Measurements from ENCODE around the gene BLTP2. TPM values are rescaled to one million over a fixed set of nuclear protein-coding genes. Genes with fewer than 3 reads are reported as not detected.
"Not testable (repeated sequence)": the region's sequence is repeated elsewhere in the genome, so short reads cannot be mapped to it uniquely, and the experiment has no call there.

BLTP2 gene
- polyA plus RNA-seq, 2 donors, result 19.2 to 23.5 TPM

GRCh38 chr17:28612936-28613872 lies 31.8 kb downstream of the BLTP2 start:
- no peaks in the 10 kb centered on the region for H3K27me3 ChIP-seq (ENCODE audit: control insufficient read depth in 1 of 2, insufficient read depth in 2 of 2, low read length in 2 of 2)
- H3K36me3 ChIP-seq (ENCODE audit: control insufficient read depth in 2 of 2, insufficient read depth in 2 of 2, low read length in 1 of 2), result peaks cover 34% of the 10 kb centered on the region in 2 donors
- 75% methylated on average over 6 of the region's 6 CpGs for WGBS, 2 donors

GRCh38 chr17:28612531-28612930 lies 32.4 kb downstream of the BLTP2 start:
- Histone ChIP-seq H3K4me3 (ENCODE audit: low read depth in 1 of 2, low read length in 2 of 2) (no peak overlapping the region), H3K9me3 (ENCODE audit: control insufficient read depth in 2 of 2, insufficient read depth in 1 of 2, low read depth in 1 of 2, low read length in 1 of 2) (no peaks in the 10 kb centered on the region), H3K36me3 (ENCODE audit: control insufficient read depth in 2 of 2, insufficient read depth in 2 of 2, low read length in 1 of 2) (peaks cover 32 to 34% of the 10 kb centered on the region in 2 donors), H3K27me3 (ENCODE audit: control insufficient read depth in 1 of 2, insufficient read depth in 2 of 2, low read length in 2 of 2) (no peaks in the 10 kb centered on the region), H3K4me1 (ENCODE audit: control insufficient read depth in 2 of 2, insufficient read depth in 2 of 2, low read length in 1 of 2) (no peaks in the 10 kb centered on the region), H3K27ac (ENCODE audit: low read depth in 2 of 2, low read length in 1 of 2) (no peak overlapping the region)
- WGBS, 2 donors, result 43 to 57% methylated on average over 2 of the region's 2 CpGs

More at GRCh38 chr17:28612936-28613872, 31.8 kb downstream of the BLTP2 start:
- Histone ChIP-seq H3K4me1 (ENCODE audit: control insufficient read depth in 2 of 2, insufficient read depth in 2 of 2, low read length in 1 of 2) (no peaks in the 10 kb centered on the region), H3K27ac (ENCODE audit: low read depth in 2 of 2, low read length in 1 of 2) (no peak overlapping the region), H3K9me3 (ENCODE audit: control insufficient read depth in 2 of 2, insufficient read depth in 1 of 2, low read depth in 1 of 2, low read length in 1 of 2) (no peaks in the 10 kb centered on the region), H3K4me3 (ENCODE audit: low read depth in 1 of 2, low read length in 2 of 2) (no peak overlapping the region)

GRCh38 chr17:28610376-28610775 lies 34.6 kb downstream of the BLTP2 start:
- H3K36me3 ChIP-seq (ENCODE audit: control insufficient read depth in 2 of 2, insufficient read depth in 2 of 2, low read length in 1 of 2), result peaks cover 16 to 18% of the 10 kb centered on the region in 2 donors
- H3K27me3 ChIP-seq (ENCODE audit: control insufficient read depth in 1 of 2, insufficient read depth in 2 of 2, low read length in 2 of 2), result no peaks in the 10 kb centered on the region
- H3K9me3 ChIP-seq (ENCODE audit: control insufficient read depth in 2 of 2, insufficient read depth in 1 of 2, low read depth in 1 of 2, low read length in 1 of 2), result no peaks in the 10 kb centered on the region
- H3K27ac ChIP-seq (ENCODE audit: low read depth in 2 of 2, low read length in 1 of 2), result no peak overlapping the region
- no peaks in the 10 kb centered on the region for H3K4me1 ChIP-seq (ENCODE audit: control insufficient read depth in 2 of 2, insufficient read depth in 2 of 2, low read length in 1 of 2)
- H3K4me3 ChIP-seq (ENCODE audit: low read depth in 1 of 2, low read length in 2 of 2), result no peak overlapping the region
- 85 to 87% methylated on average over 8 of the region's 8 CpGs for WGBS, 2 donors

DNA sequence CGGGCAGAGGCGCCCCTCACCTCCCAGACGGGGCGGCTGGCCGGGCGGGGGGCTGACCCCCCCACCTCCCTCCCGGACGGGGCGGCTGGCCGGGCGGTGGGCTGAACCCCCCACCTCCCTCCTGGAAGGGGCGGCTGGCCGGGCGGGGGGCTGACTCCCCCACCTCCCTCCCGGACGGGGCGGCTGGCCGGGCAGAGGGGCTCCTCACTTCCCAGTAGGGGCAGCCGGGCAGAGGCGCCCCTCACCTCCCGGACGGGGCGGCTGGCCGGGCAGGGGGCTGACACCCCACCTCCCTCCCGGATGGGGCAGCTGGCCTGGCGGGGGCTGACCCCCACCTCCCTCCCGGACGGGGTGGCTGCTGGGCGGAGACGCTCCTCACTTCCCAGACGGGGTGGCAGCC lies 40.9 kb downstream of the BLTP2 start:
- H3K36me3 ChIP-seq (ENCODE audit: control insufficient read depth in 2 of 2, insufficient read depth in 2 of 2, low read length in 1 of 2); H3K4me1 ChIP-seq (ENCODE audit: control insufficient read depth in 2 of 2, insufficient read depth in 2 of 2, low read length in 1 of 2); H3K4me3 ChIP-seq (ENCODE audit: low read depth in 1 of 2, low read length in 2 of 2); H3K27ac ChIP-seq (ENCODE audit: low read depth in 2 of 2, low read length in 1 of 2); H3K9me3 ChIP-seq (ENCODE audit: control insufficient read depth in 2 of 2, insufficient read depth in 1 of 2, low read depth in 1 of 2, low read length in 1 of 2); H3K27me3 ChIP-seq (ENCODE audit: control insufficient read depth in 1 of 2, insufficient read depth in 2 of 2, low read length in 2 of 2): not testable (repeated sequence)
- 93 to 95% methylated on average over 9 to 31 of the region's 31 CpGs for WGBS, 2 donors

- H3K27me3 ChIP-seq (ENCODE audit: control insufficient read depth in 1 of 2, insufficient read depth in 2 of 2, low read length in 2 of 2), result no peaks in the 10 kb centered on the region
- H3K36me3 ChIP-seq (ENCODE audit: control insufficient read depth in 2 of 2, insufficient read depth in 2 of 2, low read length in 1 of 2), result no peaks in the 10 kb centered on the region
- H3K4me3 ChIP-seq (ENCODE audit: low read depth in 1 of 2, low read length in 2 of 2), result peak overlapping the region; percentile 68 to 71
- no peaks in the 10 kb centered on the region for H3K9me3 ChIP-seq (ENCODE audit: control insufficient read depth in 2 of 2, insufficient read depth in 1 of 2, low read depth in 1 of 2, low read length in 1 of 2)
- peak overlapping the region; percentile 98 to 99 for H3K27ac ChIP-seq (ENCODE audit: low read depth in 2 of 2, low read length in 1 of 2)
- 7 to 8% methylated on average over 40 of the region's 40 CpGs for WGBS, 2 donors
- peaks cover 0 to 5% of the 10 kb centered on the region in 2 donors for H3K4me1 ChIP-seq (ENCODE audit: control insufficient read depth in 2 of 2, insufficient read depth in 2 of 2, low read length in 1 of 2)
Observed at GRCh38 chr17:28599311-28600184, 45.4 kb downstream of the BLTP2 start.

GRCh38 chr17:28598799-28599310 lies 46.1 kb downstream of the BLTP2 start, which contains the start of gene SPAG5:
TSS of gene SPAG5 (minus strand) at chr17:28599025. CDS start at chr17:28598946, 79 bp downstream.
- no peaks in the 10 kb centered on the region for H3K27me3 ChIP-seq (ENCODE audit: control insufficient read depth in 1 of 2, insufficient read depth in 2 of 2, low read length in 2 of 2)
- H3K36me3 ChIP-seq (ENCODE audit: control insufficient read depth in 2 of 2, insufficient read depth in 2 of 2, low read length in 1 of 2), result no peaks in the 10 kb centered on the region
- peaks cover 0 to 5% of the 10 kb centered on the region in 2 donors for H3K4me1 ChIP-seq (ENCODE audit: control insufficient read depth in 2 of 2, insufficient read depth in 2 of 2, low read length in 1 of 2)
- no peaks in the 10 kb centered on the region for H3K9me3 ChIP-seq (ENCODE audit: control insufficient read depth in 2 of 2, insufficient read depth in 1 of 2, low read depth in 1 of 2, low read length in 1 of 2)
- WGBS, 2 donors, result 0 to 1% methylated on average over 42 to 44 of the region's 44 CpGs
- peak within 1 kb of the TSS; percentile 98 to 99 for H3K27ac ChIP-seq (ENCODE audit: low read depth in 2 of 2, low read length in 1 of 2)
- H3K4me3 ChIP-seq (ENCODE audit: low read depth in 1 of 2, low read length in 2 of 2), result peak within 1 kb of the TSS; percentile 68 to 71

DNA sequence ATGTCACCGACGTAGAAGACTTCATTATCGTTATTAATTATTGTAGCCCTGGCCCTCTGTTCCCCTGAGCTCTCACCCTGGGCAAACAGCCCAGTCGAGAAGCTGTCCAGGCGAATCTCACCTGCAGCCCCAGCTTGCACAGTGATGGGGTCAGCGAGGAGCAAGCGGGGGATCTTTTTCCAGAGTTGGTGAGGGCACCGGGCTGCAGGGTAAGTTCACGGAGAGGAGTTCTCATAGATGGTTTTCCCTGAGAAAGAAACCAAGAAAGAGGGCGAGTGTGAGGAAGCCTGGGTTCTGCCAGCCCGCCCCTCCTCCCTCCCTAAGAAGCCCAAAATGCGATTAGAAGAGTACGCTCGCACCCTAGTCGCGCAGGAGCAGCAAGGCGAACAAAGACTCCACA lies 46.6 kb downstream of the BLTP2 start:
- no peaks in the 10 kb centered on the region for H3K9me3 ChIP-seq (ENCODE audit: control insufficient read depth in 2 of 2, insufficient read depth in 1 of 2, low read depth in 1 of 2, low read length in 1 of 2)
- H3K36me3 ChIP-seq (ENCODE audit: control insufficient read depth in 2 of 2, insufficient read depth in 2 of 2, low read length in 1 of 2), result no peaks in the 10 kb centered on the region
- peaks cover 0 to 5% of the 10 kb centered on the region in 2 donors for H3K4me1 ChIP-seq (ENCODE audit: control insufficient read depth in 2 of 2, insufficient read depth in 2 of 2, low read length in 1 of 2)
- H3K4me3 ChIP-seq (ENCODE audit: low read depth in 1 of 2, low read length in 2 of 2), result peak overlapping the region; percentile 68 to 71
- WGBS, 2 donors, result 2 to 4% methylated on average over 17 of the region's 17 CpGs
- H3K27me3 ChIP-seq (ENCODE audit: control insufficient read depth in 1 of 2, insufficient read depth in 2 of 2, low read length in 2 of 2), result no peaks in the 10 kb centered on the region
- no peak overlapping the region for H3K27ac ChIP-seq (ENCODE audit: low read depth in 2 of 2, low read length in 1 of 2)

DNA sequence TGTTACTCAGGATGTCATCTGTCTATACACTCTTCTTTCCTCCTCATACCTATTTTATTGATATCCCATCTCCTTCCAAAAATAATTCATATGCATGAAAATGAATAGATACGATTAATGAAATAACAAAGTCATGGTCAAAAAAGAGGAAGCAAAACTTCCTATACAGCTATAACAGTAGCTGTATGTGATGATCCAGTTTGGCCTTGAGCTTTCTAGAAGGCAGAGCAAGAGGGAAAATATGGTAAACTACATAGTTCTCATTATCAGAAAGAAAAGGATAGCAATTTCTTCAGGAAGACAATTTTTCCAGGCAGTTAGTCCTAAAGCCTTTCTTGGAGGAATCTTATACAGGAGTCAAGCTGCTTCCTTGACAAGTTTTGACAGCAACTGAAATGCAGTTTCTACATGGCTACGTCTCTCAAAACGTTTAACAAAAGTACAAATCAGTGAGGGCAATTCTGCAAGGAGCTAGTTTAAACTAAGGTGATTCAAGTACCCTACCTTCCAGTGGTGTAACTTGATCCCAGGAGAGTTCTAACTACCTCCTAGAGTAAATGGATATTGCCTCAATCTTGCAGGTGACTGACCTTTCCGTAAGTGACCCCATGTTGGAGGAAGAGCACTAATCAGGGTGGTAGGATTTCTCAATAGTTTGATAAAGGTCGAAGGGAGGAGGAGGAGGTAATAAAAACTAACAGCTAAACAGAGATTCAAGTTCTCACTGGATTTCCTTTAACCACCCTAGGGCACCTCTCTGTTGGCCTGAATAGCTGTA lies 47.2 kb downstream of the BLTP2 start:
- no peaks in the 10 kb centered on the region for H3K36me3 ChIP-seq (ENCODE audit: control insufficient read depth in 2 of 2, insufficient read depth in 2 of 2, low read length in 1 of 2)
- no peaks in the 10 kb centered on the region for H3K27me3 ChIP-seq (ENCODE audit: control insufficient read depth in 1 of 2, insufficient read depth in 2 of 2, low read length in 2 of 2)
- peak overlapping the region; percentile 68 to 71 for H3K4me3 ChIP-seq (ENCODE audit: low read depth in 1 of 2, low read length in 2 of 2)
- no peaks in the 10 kb centered on the region for H3K9me3 ChIP-seq (ENCODE audit: control insufficient read depth in 2 of 2, insufficient read depth in 1 of 2, low read depth in 1 of 2, low read length in 1 of 2)
- no peak overlapping the region for H3K27ac ChIP-seq (ENCODE audit: low read depth in 2 of 2, low read length in 1 of 2)
- peaks cover 0 to 5% of the 10 kb centered on the region in 2 donors for H3K4me1 ChIP-seq (ENCODE audit: control insufficient read depth in 2 of 2, insufficient read depth in 2 of 2, low read length in 1 of 2)
- WGBS, 2 donors, result 35 to 36% methylated on average over 5 of the region's 5 CpGs
